Esophagus squamous epithelium (tissue), 4 donors: ENCODE measurements around the gene SACM1L.

Source experiments
- POLR2A ChIP-seq, 4 donors: fragments of 450-650 bp; IDR thresholded peaks; one replicate each; pipeline ENCODE4 v1.6.1; 2017; ENCODE audit warnings: antibody characterized with exemption in 4 of 4, mild to moderate bottlenecking in 4 of 4, moderate library complexity in 3 of 4
- TF ChIP-seq, protein P1 (sequence below), 6 experiments: fragments of 450-650 bp in 4 of 6; fragments of 200-600 bp in 2 of 6; sonication (generic) in 2 of 6; IDR thresholded peaks; one replicate each; pipeline ENCODE4 v1.5.1; 2016 to 2019; ENCODE audit warnings: antibody characterized with exemption in 6 of 6, mild to moderate bottlenecking in 4 of 6, moderate library complexity in 4 of 6

DNA sequence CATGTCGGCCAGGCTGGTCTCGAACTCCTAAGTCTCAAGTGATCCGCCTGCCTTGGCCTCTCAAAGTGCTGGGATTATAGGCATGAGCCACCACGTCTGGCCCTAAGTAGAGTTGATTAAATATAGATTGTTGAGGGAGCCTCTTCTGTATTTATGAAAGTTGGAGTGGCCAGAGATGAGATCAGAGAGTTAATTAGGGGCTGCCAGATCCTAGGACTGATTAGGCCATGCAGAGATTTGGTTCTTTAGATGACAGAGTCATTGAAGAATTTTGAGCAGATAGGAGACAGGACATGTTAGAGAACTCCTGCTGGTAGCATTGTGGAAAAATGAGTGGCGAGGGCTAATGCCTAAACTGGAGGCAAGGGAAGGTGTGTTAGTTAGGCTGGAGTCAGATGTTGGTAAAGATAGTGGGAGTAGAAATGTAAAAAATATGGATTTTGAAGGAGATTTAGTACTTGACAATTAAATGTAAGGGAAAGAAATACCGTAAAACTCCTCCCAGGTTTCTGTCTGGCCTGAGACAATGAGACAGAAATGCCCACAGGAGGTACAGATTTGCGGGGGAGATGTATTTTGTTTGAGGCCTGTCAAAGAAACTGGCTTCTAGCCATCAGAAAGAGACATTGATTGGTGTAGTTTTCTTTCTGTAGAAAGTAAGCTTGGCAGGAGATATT, 23.4 kb downstream of the SACM1L start:
- TF ChIP-seq POLR2A (IDR thresholded peaks at IDR 0.05) = no peak
- TF ChIP-seq, protein P1, sequence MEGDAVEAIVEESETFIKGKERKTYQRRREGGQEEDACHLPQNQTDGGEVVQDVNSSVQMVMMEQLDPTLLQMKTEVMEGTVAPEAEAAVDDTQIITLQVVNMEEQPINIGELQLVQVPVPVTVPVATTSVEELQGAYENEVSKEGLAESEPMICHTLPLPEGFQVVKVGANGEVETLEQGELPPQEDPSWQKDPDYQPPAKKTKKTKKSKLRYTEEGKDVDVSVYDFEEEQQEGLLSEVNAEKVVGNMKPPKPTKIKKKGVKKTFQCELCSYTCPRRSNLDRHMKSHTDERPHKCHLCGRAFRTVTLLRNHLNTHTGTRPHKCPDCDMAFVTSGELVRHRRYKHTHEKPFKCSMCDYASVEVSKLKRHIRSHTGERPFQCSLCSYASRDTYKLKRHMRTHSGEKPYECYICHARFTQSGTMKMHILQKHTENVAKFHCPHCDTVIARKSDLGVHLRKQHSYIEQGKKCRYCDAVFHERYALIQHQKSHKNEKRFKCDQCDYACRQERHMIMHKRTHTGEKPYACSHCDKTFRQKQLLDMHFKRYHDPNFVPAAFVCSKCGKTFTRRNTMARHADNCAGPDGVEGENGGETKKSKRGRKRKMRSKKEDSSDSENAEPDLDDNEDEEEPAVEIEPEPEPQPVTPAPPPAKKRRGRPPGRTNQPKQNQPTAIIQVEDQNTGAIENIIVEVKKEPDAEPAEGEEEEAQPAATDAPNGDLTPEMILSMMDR (IDR thresholded peaks at IDR 0.05) = no peak
